ENCODE data around the gene MTNR1B.

Gene MTNR1B

GRCh38 chr11:93013646-93014045 is 44.2 kb downstream of the MTNR1B start:
- Histone ChIP-seq H3K27ac (ENCODE audit: extremely low read depth, low read depth, low read length) (no peak overlapping the region), H3K4me1 (ENCODE audit: control insufficient read depth, insufficient read depth, low read length) (no peaks in the 10 kb centered on the region), H3K4me3 (ENCODE audit: low read depth, low read length) (no peak overlapping the region), H3K9me3 (ENCODE audit: control insufficient read depth, insufficient read depth, low read depth, low read length) (no peaks in the 10 kb centered on the region), H3K36me3 (ENCODE audit: control insufficient read depth in 2 of 2, insufficient read depth in 1 of 2, low read length in 2 of 2) (no peaks in the 10 kb centered on the region)
- ChIA-PET CTCF (interaction anchor here (1.0 kb wide), 1 partner anchor 20 kb away, joined by 3 read pairs; no protein-coding TSS in a partner anchor), POLR2A (no interaction called here)
- TF ChIP-seq ZNF473 (tag by site-specific recombination; IDR thresholded peaks at IDR 0.05) (no peak), ZBTB7A (tag by site-specific recombination; IDR thresholded peaks at IDR 0.05; ENCODE audit: low read depth) (no peak), ZNF843 (tag by site-specific recombination; IDR thresholded peaks at IDR 0.05) (no peak), FEZF1 (tag by site-specific recombination; IDR thresholded peaks at IDR 0.05) (no peak), SP7 (tag by site-specific recombination; IDR thresholded peaks at IDR 0.05) (no peak), KLF1 (tag by site-specific recombination; IDR thresholded peaks at IDR 0.05) (no peak), ZNF146 (tag by site-specific recombination; IDR thresholded peaks at IDR 0.05) (no peak), SETDB1 (IDR thresholded peaks at IDR 0.05; ENCODE audit: insufficient read length, low read length) (no peak), ZNF544 (tag by site-specific recombination; IDR thresholded peaks at IDR 0.05) (no peak), ZSCAN16 (tag by site-specific recombination; IDR thresholded peaks at IDR 0.05) (no peak), ZNF10 (tag by site-specific recombination; IDR thresholded peaks at IDR 0.05) (no peak), ZEB2 (tag by site-specific recombination; IDR thresholded peaks at IDR 0.05) (no peak)
- TF ChIP-seq, protein P1, sequence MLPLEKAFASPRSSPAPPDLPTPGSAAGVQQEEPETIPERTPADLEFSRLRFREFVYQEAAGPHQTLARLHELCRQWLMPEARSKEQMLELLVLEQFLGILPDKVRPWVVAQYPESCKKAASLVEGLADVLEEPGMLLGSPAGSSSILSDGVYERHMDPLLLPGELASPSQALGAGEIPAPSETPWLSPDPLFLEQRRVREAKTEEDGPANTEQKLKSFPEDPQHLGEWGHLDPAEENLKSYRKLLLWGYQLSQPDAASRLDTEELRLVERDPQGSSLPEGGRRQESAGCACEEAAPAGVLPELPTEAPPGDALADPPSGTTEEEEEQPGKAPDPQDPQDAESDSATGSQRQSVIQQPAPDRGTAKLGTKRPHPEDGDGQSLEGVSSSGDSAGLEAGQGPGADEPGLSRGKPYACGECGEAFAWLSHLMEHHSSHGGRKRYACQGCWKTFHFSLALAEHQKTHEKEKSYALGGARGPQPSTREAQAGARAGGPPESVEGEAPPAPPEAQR (tag by site-specific recombination; IDR thresholded peaks at IDR 0.05): no peak

DNA sequence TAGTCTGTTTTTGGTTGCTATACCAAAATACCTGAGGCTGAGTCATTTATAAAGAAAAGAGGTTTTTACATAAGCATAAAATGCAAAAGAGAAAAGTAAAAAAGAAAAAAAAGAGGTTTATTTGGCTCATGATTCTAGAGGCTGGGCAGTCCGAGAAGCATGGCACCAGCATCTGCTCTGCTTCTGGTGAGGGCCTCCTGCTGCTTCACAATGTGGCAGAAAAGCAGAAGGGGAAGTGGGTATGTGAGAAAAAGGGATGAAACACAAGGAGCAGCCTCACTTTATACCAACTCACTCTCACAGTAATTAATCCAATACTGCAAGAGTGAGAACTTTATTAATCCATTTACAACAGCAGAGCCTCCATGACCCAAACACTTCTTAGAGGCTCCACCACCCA is 47.1 kb downstream of the MTNR1B start:
- H3K27ac ChIP-seq (ENCODE audit: extremely low read depth, low read depth, low read length): no peak overlapping the region
- no peaks in the 10 kb centered on the region for H3K9me3 ChIP-seq (ENCODE audit: control insufficient read depth, insufficient read depth, low read depth, low read length)
- no peak overlapping the region for H3K4me3 ChIP-seq (ENCODE audit: low read depth, low read length)
- H3K4me1 ChIP-seq (ENCODE audit: control insufficient read depth, insufficient read depth, low read length): no peaks in the 10 kb centered on the region
- POLR2A ChIA-PET: no interaction called here
- TF ChIP-seq ZNF324 (tag by site-specific recombination; IDR thresholded peaks at IDR 0.05) (no peak), ZNF645 (tag by site-specific recombination; IDR thresholded peaks at IDR 0.05) (no peak), ZNF112 (tag by site-specific recombination; IDR thresholded peaks at IDR 0.05) (no peak), CTCF (tag by site-specific recombination; IDR thresholded peaks at IDR 0.05) (no peak)
- H3K36me3 ChIP-seq (ENCODE audit: control insufficient read depth in 2 of 2, insufficient read depth in 1 of 2, low read length in 2 of 2): no peaks in the 10 kb centered on the region
- CTCF ChIA-PET: interaction anchor here (0.7 kb wide), 1 partner anchor 498 kb away, joined by 9 read pairs; no protein-coding TSS in a partner anchor

DNA sequence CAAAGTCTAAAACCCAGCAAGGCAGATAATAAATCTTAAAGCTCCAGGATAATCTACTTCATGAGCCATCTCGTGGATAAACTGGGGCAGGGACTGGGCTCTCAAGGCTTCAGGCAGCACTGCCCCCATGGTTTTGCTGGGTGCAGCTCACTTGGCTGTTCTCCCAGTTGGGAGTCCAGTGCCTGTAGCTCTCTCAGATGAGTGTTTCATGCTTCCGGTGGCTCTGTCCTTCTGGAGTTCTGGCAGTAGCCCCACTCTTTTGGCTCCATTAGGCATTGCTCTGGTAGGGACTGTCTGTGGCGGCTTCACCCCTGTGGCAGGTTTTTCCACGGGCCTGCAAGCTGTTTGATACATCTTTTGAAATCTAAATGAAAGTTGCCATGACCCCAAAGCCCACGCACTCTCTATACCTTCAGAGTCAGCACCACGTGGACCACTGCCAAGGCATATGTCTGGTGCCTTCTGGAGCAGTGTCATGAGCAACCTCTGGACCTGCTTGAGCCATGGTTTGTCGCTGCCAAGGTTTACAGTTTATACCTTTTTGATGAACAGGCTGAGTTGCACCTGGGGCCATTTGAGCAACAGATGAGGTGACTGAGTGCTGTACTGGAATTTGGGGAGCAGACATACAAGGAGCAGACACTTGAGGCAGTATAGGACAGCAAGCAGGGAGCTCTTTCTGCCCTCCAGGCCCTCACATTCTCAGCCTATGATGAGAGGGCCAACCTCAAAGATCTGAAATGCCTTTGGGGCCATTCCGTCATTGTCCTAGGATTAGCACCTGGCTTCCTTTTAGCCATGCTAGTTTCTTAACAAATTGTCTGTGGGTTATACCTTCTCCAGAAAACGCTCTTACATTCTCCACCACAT is 48.6 kb downstream of the MTNR1B start:
- Histone ChIP-seq H3K27ac (ENCODE audit: extremely low read depth, low read depth, low read length) (no peak overlapping the region), H3K36me3 (ENCODE audit: control insufficient read depth in 2 of 2, insufficient read depth in 1 of 2, low read length in 2 of 2) (no peaks in the 10 kb centered on the region), H3K9me3 (ENCODE audit: control insufficient read depth, insufficient read depth, low read depth, low read length) (no peaks in the 10 kb centered on the region), H3K4me3 (ENCODE audit: low read depth, low read length) (no peak overlapping the region), H3K4me1 (ENCODE audit: control insufficient read depth, insufficient read depth, low read length) (no peaks in the 10 kb centered on the region)
- CTCF ChIA-PET: interaction anchor here (0.8 kb wide), 1 partner anchor 15 kb away, joined by 4 read pairs; no protein-coding TSS in a partner anchor
- TF ChIP-seq ZNF132 (tag by site-specific recombination; IDR thresholded peaks at IDR 0.05; ENCODE audit: borderline replicate concordance): no peak
- no peak for TF ChIP-seq ZFP41 (tag by site-specific recombination; IDR thresholded peaks at IDR 0.05; ENCODE audit: borderline replicate concordance)
- no peak for TF ChIP-seq ZNF155 (tag by site-specific recombination; IDR thresholded peaks at IDR 0.05)
- POLR2A ChIA-PET: no interaction called here
